ACC112 (cell line): ENCODE measurements around the gene AGAP5.

ENCODE experiments used
- H2AFZ ChIP-seq: fragments of 200-600 bp; sonication (generic); one replicate; pipeline ENCODE4 v1.6.0; 2017; ENCODE audit warnings: antibody characterized with exemption, low read length; ENCODE audit not compliant: unreplicated experiment
- H3K27ac ChIP-seq: fragments of 200-600 bp; sonication (generic); 2 replicates; pipeline ENCODE4 v1.5.1; 2014; ENCODE audit warnings: low read depth, mild to moderate bottlenecking, antibody characterized with exemption, low read length, moderate library complexity
- H3K27me3 ChIP-seq: fragments of 200-600 bp; sonication (generic); 2 replicates; pipeline ENCODE4 v1.6.1; 2014; ENCODE audit warnings: mild to moderate bottlenecking, antibody characterized with exemption, low read length, moderate library complexity, mixed read lengths; ENCODE audit not compliant: insufficient read depth
- H3K36me3 ChIP-seq: fragments of 200-600 bp; sonication (generic); 2 replicates; pipeline ENCODE4 v1.6.1; 2016; ENCODE audit warnings: mild to moderate bottlenecking, antibody characterized with exemption, low read length, moderate library complexity, mixed read lengths; ENCODE audit not compliant: insufficient read depth
- H3K4me1 ChIP-seq: fragments of 200-600 bp; sonication (generic); one replicate; pipeline ENCODE4 v1.6.1; 2016; ENCODE audit warnings: low read length, mixed read lengths; ENCODE audit not compliant: insufficient read depth, unreplicated experiment, control insufficient read depth
- H3K4me3 ChIP-seq: fragments of 200-600 bp; sonication (generic); 2 replicates; pipeline ENCODE4 v1.5.1; 2014; ENCODE audit warnings: mild to moderate bottlenecking, low read depth, low read length
- H3K79me2 ChIP-seq: fragments of 200-600 bp; sonication (generic); one replicate; pipeline ENCODE4 v1.6.0; 2016; ENCODE audit warnings: low read length; ENCODE audit not compliant: control insufficient read depth, unreplicated experiment, insufficient read depth

Gene AGAP5

GRCh38 chr10:73625004-73625883 is 72.7 kb downstream of the AGAP5 start:
- peaks cover 6% of the 10 kb centered on the region for H3K79me2 ChIP-seq
- peak overlapping the region; percentile 78 for H2AFZ ChIP-seq
- H3K27ac ChIP-seq = peak overlapping the region; percentile 43; the same call in 1 of the 2 replicates
- H3K27me3 ChIP-seq = no peaks in the 10 kb centered on the region
- H3K36me3 ChIP-seq = no peaks in the 10 kb centered on the region
- H3K4me3 ChIP-seq = peak overlapping the region; percentile 91
- H3K4me1 ChIP-seq = peaks cover 6% of the 10 kb centered on the region
